Measurements from ENCODE around the gene RSPH6A. TPM values are rescaled to one million over a fixed set of nuclear protein-coding genes. Genes with fewer than 3 reads are reported as not detected.

Gene RSPH6A
- total and polyA plus RNA-seq, 2 of the 13 experiments (the other 11 are each of a cell fraction or from before 2014, with no cell fraction given): 0.07 TPM; not detected in 1

DNA sequence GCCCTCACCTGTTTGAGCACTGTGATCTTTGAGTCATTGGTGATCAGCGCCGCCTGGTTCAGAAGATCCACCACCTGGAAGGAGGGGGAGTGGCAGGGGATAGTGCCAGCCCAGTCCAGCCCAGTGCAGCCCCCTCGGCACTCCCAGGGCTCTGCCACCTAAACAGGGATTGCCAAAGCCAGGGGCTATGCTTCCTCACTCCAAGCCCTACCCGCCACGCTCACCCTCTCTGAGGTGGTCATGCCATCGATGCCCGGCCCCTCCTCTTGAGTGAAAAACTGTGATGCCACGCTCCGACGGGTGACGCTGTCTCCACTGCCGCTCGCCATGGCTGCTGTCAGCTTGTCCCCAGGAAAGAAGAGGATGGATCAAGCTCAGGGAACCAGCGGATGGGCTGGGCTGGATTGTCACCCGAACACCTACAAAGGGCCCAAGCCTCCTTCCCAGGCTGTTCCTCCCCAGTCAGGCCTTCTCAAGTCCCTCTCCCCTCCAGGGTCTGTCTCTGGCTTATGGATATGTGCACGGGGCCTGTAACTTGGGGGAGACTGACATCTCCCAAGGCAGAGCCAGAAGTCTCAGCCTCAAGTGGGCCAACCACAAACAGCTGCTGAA is 39.2 kb upstream of the RSPH6A start:
- Histone ChIP-seq H3K9ac (ENCODE audit: insufficient read depth, low read depth, low read length) (no peak overlapping the region), H3K27me3 (ENCODE audit: control insufficient read depth in 1 of 2, insufficient read depth in 2 of 2, low read length in 2 of 2) (no peaks in the 10 kb centered on the region), H3K4me2 (ENCODE audit: low read depth, low read length) (no peak overlapping the region), H3K4me3 (replicated peaks in 1 of 3; ENCODE audit: insufficient read depth in 1 of 3, low read depth in 2 of 3, low read length in 3 of 3) (no peak overlapping the region), H2AFZ (ENCODE audit: low read length) (no peak overlapping the region), H3K9me3 (ENCODE audit: low read length) (no peaks in the 10 kb centered on the region), H3K79me2 (ENCODE audit: insufficient read depth, low read length) (peaks cover 10% of the 10 kb centered on the region), H3K4me1 (ENCODE audit: insufficient read depth, low read length) (no peaks in the 10 kb centered on the region), H3K36me3 (replicated peaks in 1 of 2; ENCODE audit: control insufficient read depth in 1 of 2, insufficient read depth in 2 of 2, low read length in 2 of 2) (peaks cover 25 to 54% of the 10 kb centered on the region in 2 experiments), H4K20me1 (ENCODE audit: insufficient read depth, low read length) (no peaks in the 10 kb centered on the region), H3K27ac (ENCODE audit: extremely low read length, insufficient read depth, low read length) (no peak overlapping the region)
- BruUV-seq (replicated peaks): no TSS peak
- TF ChIP-seq ZNF205 (CRISPR knock-in tag; IDR thresholded peaks at IDR 0.05): no peak
- peak; percentile 71 for TF ChIP-seq AGO2 (optimal IDR thresholded peaks at IDR 0.05; ENCODE audit: low read depth, low read length)
- CTCF ChIA-PET (ENCODE audit: low intra/inter-chr PET ratio, low total read pairs): no interaction called here
- FAIRE-seq: no peak
- intact Hi-C loops (cut with micrococcal nuclease; ENCODE audit: unreplicated experiment) (no loop called here), in situ Hi-C loops (cut with HindIII; ENCODE audit: extremely low pct_ligation_motif_present, low pct_unique_long_range_greater_than_20kb) (no loop called here)
- WGBS (ENCODE audit: low lambda C conversion rate): 99% methylated on average over 13 of the region's 16 CpGs
- no peak for ATAC-seq
- POLR2A ChIA-PET: interaction anchor here (1.3 to 1.9 kb wide), 2 partner anchors 10 to 28 kb away, joined by 4 read pairs; partner anchors contain the start of gene FOXA3
- no peak for DNase-seq (ENCODE audit: low spot score)

DNA sequence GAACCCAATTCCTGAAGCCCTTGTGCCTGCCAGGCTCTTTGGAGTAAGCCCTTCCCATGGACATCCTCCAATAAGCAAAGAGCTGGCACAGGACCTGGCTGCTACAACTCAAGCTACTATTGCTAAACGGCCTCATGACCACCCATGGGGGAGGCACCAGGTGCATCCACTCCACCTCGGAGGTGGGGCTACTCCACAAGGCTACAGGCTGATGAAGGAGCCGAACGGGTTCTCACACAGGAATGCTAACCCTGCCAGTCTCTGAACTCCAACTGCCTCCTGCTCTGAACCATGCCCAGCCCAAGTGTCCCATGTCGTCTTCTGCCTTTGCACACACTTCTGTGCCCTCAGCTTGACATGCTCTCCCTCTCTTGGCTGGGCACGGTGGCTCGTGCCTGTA is 37.9 kb upstream of the RSPH6A start:
- CTCF ChIA-PET (ENCODE audit: low intra/inter-chr PET ratio, low total read pairs): no interaction called here
- POLR2A ChIA-PET: no interaction called here
- 92% methylated on average over 3 of the region's 7 CpGs for WGBS (ENCODE audit: low lambda C conversion rate)

More for the DNA sequence above, 37.9 kb upstream of the RSPH6A start:
- Histone ChIP-seq H3K9me3 (ENCODE audit: low read length) (no peaks in the 10 kb centered on the region), H3K4me3 (replicated peaks in 1 of 3; ENCODE audit: insufficient read depth in 1 of 3, low read depth in 2 of 3, low read length in 3 of 3) (no peak overlapping the region), H3K27me3 (ENCODE audit: control insufficient read depth in 1 of 2, insufficient read depth in 2 of 2, low read length in 2 of 2) (no peaks in the 10 kb centered on the region), H3K4me2 (ENCODE audit: low read depth, low read length) (no peak overlapping the region), H3K9ac (ENCODE audit: insufficient read depth, low read depth, low read length) (no peak overlapping the region), H3K36me3 (replicated peaks in 1 of 2; ENCODE audit: control insufficient read depth in 1 of 2, insufficient read depth in 2 of 2, low read length in 2 of 2) (peaks cover 28 to 57% of the 10 kb centered on the region in 2 experiments), H4K20me1 (ENCODE audit: insufficient read depth, low read length) (no peaks in the 10 kb centered on the region), H3K79me2 (ENCODE audit: insufficient read depth, low read length) (peaks cover 4% of the 10 kb centered on the region), H2AFZ (ENCODE audit: low read length) (no peak overlapping the region), H3K27ac (ENCODE audit: extremely low read length, insufficient read depth, low read length) (no peak overlapping the region), H3K4me1 (ENCODE audit: insufficient read depth, low read length) (no peaks in the 10 kb centered on the region)
- BruUV-seq (replicated peaks): no TSS peak
- intact Hi-C loops (cut with micrococcal nuclease; ENCODE audit: unreplicated experiment) (no loop called here), in situ Hi-C loops (cut with HindIII; ENCODE audit: extremely low pct_ligation_motif_present, low pct_unique_long_range_greater_than_20kb) (no loop called here)
- ATAC-seq (no peak), FAIRE-seq (no peak), DNase-seq (ENCODE audit: low spot score) (no peak)
- 0 out of 4 replicates have a peak, but pooled peaks of 1 of the 2 experiments have one; percentile 10 for TF ChIP-seq POLR2A (IDR thresholded peaks at IDR 0.05; ENCODE audit: insufficient read depth in 1 of 2, low read depth in 2 of 2, low read length in 2 of 2)
- TF ChIP-seq ZSCAN21 (CRISPR knock-in tag; IDR thresholded peaks at IDR 0.05; ENCODE audit: borderline replicate concordance): no peak

Data from HepG2 (cell line).